ENCODE measurements around the gene POU2F1. TPM values are rescaled to one million over a fixed set of nuclear protein-coding genes. Genes with fewer than 3 reads are reported as not detected.
A peak's percentile ranks its signal among the peaks of the same experiment; 100 is the strongest.

Gene POU2F1
- total RNA-seq (12.9 and 15.0 TPM in 2 replicates), polyA plus RNA-seq (6.0 and 7.3 TPM in 2 replicates), polyA minus RNA-seq (25.6 and 29.9 TPM in 2 replicates), Bru-seq, nascent RNA (percentile 79 among the genes with signal in this experiment), BruChase-seq, experiment 1, labeled RNA remaining after a 6-hour chase (percentile 64 among the genes with signal in this experiment), BruChase-seq, experiment 2, labeled RNA remaining after a 2-hour chase (percentile 74 among the genes with signal in this experiment)
- polyA plus RNA-seq (2011; cell fraction: cytosol; rRNA removed) = 2.8 and 3.0 TPM in 2 replicates
- 19.3 and 23.3 TPM in 2 replicates for polyA plus RNA-seq (2011; cell fraction: nucleus; rRNA removed)
- 2.3 and 2.6 TPM in 2 replicates for polyA plus RNA-seq (2012)
- 9.5 TPM for polyA minus RNA-seq (2011; cell fraction: cytosol; rRNA and poly(A)+ RNA removed)
- polyA minus RNA-seq (2011; cell fraction: nucleus; rRNA and poly(A)+ RNA removed) = 48.5 and 65.8 TPM in 2 replicates
- long read RNA-seq, full-length matches to known transcripts = 5 of 17 reads
- long read RNA-seq, partial matches to known transcripts = 9 of 17 reads
- long read RNA-seq, other reads (novel, unspliced or antisense) = 3 of 17 reads

- CTCF ChIA-PET = interaction anchor here (0.5 to 2.2 kb wide), 42 partner anchors 8 to 1522 kb away, joined by 3 to 28 read pairs (median 4); partner anchors contain the start of genes ALDH9A1, CREG1, POGK and TADA1
- dilution Hi-C loops (cut with MboI; ENCODE audit: extremely low pct_ligation_motif_present, low sequenced_read_pairs) (no loop called here), intact Hi-C loops (cut with micrococcal nuclease) (loop anchor here (1.0 to 5.0 kb wide), 7 partner anchors 154 to 502 kb away; partner anchors contain the start of genes CREG1 and TADA1)
- no TSS peak for BruUV-seq (replicated peaks)
- POLR2A ChIA-PET = interaction anchor here (0.5 to 0.9 kb wide), 10 partner anchors 11 to 345 kb away, joined by 3 to 9 read pairs (median 4); partner anchors contain the start of genes CREG1 and TADA1
- Histone ChIP-seq H3K9me3 (replicated peaks; ENCODE audit: control insufficient read depth, insufficient read depth, low read length) (no peaks in the 10 kb centered on the region), H3K36me3 (ENCODE audit: control insufficient read depth in 2 of 2, extremely low read depth in 1 of 2, insufficient read depth in 2 of 2, low read length in 2 of 2) (no peaks in the 10 kb centered on the region), H3K27ac (ENCODE audit: insufficient read depth, low read depth, low read length) (peak within 1 kb of the TSS; percentile 62), H3K4me3 (replicated peaks in 1 of 3; ENCODE audit: insufficient read depth in 1 of 3, low read depth in 1 of 3, low read length in 3 of 3) (peak within 1 kb of the TSS; percentile 86 to 95 (median 88)), H3K9me1 (replicated peaks; ENCODE audit: control insufficient read depth, extremely low read depth, insufficient read depth, low read length) (no peaks in the 10 kb centered on the region), H3K79me2 (ENCODE audit: control insufficient read depth, insufficient read depth, low read length) (peaks cover 36% of the 10 kb centered on the region), H4K20me1 (replicated peaks; ENCODE audit: control insufficient read depth, extremely low read depth, insufficient read depth, low read length) (no peaks in the 10 kb centered on the region), H3K4me2 (ENCODE audit: insufficient read depth, low read length) (peak within 1 kb of the TSS; percentile 89), H2AFZ (ENCODE audit: low read depth, low read length) (peak within 1 kb of the TSS; percentile 95), H3K27me3 (ENCODE audit: control insufficient read depth in 2 of 2, insufficient read depth in 2 of 2, low read length in 2 of 2) (no peaks in the 10 kb centered on the region), H3K9ac (replicated peaks; ENCODE audit: extremely low read depth, insufficient read depth, low read length) (peak within 1 kb of the TSS; percentile 83), H3K4me1 (ENCODE audit: control insufficient read depth, extremely low read depth, insufficient read depth, low read length) (peaks cover 8% of the 10 kb centered on the region)
- DNase-seq (ENCODE audit: low read depth, low spot score) (peak; percentile 99), FAIRE-seq (peak; percentile 78)
- TF ChIP-seq CTCF (IDR thresholded peaks at IDR 0.05; ENCODE audit: extremely low read depth in 1 of 2, insufficient read depth in 1 of 2, low read depth in 1 of 2, low read length in 2 of 2) (peak; percentile 59 to 88), POLR2A (IDR thresholded peaks at IDR 0.05; ENCODE audit: low read depth, low read length) (peak; percentile 83), POLR2AphosphoS5 (IDR thresholded peaks at IDR 0.05; ENCODE audit: insufficient read depth, low read depth, low read length) (peak; percentile 19), EZH2 (IDR thresholded peaks at IDR 0.05; ENCODE audit: borderline replicate concordance, low read depth, low read length, severe bottlenecking) (no peak)
Observed at GRCh38 chr1:167220537-167221125, at the start of gene POU2F1. TSS of gene POU2F1 (plus strand) at chr1:167220886. CDS start at chr1:167220898, 12 bp downstream.
